GM19193 (cell line): Measurements from ENCODE around the gene CLDN20.

Source experiments
- POLR2A ChIP-seq: IDR thresholded peaks from 4 replicates; pipeline ENCODE4 v1.6.1; 2011; ENCODE audit not compliant: insufficient read depth, insufficient read length; ENCODE audit errors: extremely low read depth

The CLDN20 gene

GRCh38 chr6:155240905-155241600 is 22.8 kb upstream of the CLDN20 start:
- TF ChIP-seq POLR2A, result no peak

- no peak for TF ChIP-seq POLR2A
Observed at GRCh38 chr6:155241966-155242365, 21.8 kb upstream of the CLDN20 start.

DNA sequence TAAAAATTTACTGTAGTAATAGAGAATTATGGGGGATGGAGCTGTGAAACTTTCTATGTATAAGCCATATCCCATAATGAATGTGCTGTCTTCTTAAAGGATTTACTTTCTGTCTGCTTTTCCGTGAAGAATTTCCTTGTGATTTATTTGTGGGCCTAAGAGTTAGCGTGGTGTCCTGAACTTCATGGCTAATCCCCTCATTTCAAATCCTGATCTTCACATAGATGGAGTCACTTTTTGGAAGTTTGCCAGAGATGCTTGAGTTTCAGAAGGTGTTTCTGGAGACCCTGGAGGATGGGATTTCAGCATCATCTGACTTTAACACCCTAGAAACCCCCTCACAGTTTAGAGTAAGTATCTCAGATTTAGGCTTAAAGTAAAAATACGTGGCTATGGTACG is 19.4 kb upstream of the CLDN20 start:
- TF ChIP-seq POLR2A, result no peak

- TF ChIP-seq POLR2A, result no peak
Observed at GRCh38 chr6:155245193-155245592, 18.6 kb upstream of the CLDN20 start.

DNA sequence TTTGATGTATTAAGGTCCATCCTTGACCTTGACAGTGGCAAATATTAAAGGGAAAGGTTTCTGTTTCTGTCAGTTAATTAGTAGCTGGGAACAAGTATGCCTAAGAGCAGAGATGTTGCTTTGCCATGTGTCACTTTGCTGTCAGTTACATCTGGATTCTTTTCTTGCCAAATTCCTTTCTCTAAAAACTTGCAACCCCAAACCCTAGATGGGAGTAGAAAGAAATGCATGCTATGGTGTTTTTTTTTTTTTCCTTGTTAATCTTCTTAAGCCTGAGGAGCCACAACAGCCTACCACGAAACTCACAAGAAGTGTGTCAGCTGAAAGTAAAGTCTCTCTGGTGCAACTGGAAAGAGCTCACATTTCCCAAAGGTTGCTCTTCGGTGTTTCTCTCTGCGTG is 18.0 kb upstream of the CLDN20 start:
- TF ChIP-seq POLR2A, result no peak

GRCh38 chr6:155246825-155247224 is 17.0 kb upstream of the CLDN20 start:
- TF ChIP-seq POLR2A, result peak; percentile 7

DNA sequence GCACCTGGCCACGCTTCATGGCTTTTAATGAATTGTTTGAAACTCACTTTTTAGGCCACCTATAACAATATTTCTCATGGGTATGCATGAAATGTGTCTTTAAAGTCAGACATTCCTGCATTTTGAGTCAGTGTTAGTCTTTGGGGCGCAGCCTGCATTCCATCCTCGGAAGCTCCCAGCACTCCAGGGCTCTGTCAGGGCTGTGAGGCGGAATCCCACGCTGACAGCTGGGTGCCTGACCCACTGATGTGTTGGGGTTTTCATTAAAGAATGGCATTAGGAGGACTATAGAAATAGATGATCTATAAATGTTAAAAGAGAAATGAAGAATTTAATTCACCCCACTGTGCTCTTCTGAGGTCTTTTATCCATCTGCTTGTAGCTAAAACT is 16.2 kb upstream of the CLDN20 start:
- TF ChIP-seq POLR2A, result no peak

DNA sequence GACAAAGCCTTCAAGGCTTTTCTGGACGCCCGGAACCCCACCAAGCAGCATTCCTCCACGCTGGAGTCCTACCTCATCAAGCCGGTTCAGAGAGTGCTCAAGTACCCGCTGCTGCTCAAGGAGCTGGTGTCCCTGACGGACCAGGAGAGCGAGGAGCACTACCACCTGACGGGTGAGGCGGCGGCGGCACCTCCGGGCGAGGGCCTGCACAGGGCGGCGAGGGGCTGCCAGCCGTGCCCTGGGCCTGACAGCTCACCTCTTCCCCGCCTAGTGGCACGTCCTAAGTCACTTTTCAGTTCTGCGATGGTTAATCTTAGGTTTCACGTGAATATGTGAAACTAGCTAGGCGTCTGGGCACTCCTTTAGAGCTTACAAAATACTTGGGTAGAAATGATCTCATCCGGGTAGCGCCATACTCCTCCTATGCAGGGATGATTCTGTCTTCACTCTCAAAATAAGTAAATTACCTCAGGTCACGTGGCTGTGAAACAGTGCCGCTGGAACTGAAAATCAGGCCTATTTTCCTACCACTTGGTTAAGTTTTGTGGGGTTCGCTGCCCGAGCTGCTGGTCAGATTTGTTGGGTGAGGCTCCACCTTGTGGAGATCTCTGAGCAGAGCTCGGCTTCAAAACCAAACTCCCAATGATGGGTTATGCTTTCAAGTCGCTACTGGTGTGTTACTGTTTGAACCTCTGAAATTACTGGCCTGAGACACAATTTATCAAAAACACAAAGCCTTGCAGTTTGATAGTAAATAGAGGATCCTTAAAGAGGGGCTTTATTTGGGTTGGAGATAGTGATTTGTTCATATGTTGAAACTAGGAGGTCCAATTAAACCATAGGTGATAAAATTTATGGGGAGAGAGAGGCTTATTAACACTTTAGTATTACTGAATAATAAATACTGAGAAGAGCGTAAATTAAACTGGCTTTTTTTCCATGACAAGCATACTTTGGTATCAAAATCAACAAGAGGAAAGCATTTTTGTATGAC is 15.5 kb upstream of the CLDN20 start:
- TF ChIP-seq POLR2A, result no peak

DNA sequence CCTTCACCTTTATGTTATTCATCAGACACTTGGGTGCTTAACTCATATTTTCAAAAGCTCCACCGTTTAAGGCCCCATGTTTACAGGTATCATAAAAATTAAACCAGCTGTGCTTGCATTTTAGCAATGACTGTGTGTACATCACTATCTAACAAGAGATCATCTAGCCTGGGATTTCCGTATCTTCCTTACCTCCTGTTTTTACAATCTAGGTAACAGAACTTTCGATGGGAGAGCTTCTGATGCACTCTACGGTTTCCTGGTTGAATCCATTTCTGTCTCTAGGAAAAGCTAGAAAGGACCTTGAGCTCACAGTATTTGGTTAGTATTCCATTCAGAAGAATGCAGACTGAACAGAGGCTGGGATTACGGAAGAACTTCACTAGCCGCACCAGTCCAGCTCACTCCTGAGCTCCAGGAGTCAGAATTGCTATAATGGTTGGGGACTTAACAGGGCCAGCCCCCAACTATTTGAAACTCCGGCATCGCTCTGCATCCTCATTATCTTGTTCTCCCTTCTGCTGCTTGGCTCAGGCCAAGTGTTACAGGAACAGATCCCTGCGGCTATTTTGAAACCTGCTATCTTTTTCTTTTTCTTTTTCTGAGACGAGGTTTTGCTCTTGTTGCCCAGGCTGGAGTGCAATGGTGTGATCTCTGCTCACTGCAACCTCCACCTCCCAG is 13.0 kb upstream of the CLDN20 start:
- no peak for TF ChIP-seq POLR2A

DNA sequence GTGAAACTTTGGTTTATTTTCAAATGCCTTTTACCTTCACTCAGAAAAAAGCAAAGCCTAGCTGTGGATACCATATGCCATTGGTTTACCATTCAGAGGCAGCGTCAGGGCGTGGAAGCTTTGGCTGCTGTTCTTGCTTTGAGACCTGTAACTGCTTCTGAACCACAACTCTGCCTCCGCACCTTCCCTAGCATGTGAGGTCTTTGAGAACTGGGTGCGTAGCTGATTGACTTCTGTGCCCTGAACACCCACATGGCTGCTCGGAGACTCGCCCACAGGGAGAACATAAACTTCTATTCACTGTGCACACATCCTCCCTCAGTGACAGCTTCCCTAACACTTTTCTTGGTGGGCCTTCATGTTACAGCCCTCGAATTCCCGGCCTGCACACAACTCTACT is 11.2 kb upstream of the CLDN20 start:
- no peak for TF ChIP-seq POLR2A

DNA sequence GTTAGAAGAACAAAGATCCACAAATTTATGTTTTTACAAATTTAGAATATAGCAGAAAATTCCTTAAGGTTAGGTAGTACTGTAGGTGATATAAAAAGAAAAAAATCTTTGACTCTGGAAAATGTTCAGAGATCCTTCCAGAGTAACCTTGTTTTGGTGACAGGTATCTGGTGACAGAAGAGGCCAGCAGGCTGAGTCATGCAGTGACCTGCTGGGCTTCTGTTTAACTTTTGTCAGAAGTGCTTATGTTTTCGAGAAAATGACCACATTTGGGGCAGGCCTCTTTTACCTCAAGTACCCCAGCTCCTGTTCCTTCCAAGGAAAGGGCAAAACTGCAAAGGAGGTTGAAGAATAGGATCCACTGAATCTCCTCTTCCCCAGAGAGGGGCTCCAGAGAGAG is 10.5 kb upstream of the CLDN20 start:
- no peak for TF ChIP-seq POLR2A

DNA sequence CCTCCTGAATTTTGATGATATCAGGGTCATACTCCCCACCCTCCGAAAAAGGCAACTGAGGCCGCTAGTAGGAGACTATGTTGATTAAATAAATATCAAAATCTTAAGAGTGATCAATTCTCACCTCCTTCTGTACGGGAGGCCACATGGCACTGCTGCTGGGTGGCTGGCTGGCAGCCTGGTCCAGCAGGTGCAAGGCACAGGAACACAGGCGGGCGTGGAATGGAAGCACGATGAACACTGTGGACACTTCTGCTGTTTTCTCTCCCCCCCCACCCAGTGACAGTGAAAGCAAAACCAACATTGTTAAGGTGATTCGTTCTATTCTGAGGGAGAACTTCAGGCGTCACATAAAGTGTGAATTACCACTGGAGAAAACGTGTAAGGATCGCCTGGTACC is 9.7 kb upstream of the CLDN20 start:
- no peak for TF ChIP-seq POLR2A

GRCh38 chr6:155256122-155256795 is 7.6 kb upstream of the CLDN20 start:
- TF ChIP-seq POLR2A, result no peak

DNA sequence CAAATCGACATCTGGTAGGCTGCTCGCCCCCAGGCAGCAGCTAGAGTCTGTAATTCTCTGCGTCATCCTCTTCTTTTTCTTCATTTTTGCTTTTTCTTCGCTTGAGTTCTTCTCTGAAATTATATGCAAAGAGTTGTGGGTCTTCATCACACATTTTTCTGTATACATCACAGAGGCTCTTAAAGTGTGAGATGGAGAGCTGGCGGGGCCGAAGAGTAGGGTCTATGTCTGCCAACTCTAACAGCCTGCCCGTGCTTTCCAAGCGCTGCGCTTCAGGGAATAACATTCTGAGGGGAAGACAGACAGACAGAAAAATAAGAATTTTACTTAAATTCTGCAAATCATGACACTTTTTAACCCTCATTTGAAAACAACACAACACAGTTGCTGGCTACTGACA is 6.0 kb upstream of the CLDN20 start:
- TF ChIP-seq POLR2A, result no peak

DNA sequence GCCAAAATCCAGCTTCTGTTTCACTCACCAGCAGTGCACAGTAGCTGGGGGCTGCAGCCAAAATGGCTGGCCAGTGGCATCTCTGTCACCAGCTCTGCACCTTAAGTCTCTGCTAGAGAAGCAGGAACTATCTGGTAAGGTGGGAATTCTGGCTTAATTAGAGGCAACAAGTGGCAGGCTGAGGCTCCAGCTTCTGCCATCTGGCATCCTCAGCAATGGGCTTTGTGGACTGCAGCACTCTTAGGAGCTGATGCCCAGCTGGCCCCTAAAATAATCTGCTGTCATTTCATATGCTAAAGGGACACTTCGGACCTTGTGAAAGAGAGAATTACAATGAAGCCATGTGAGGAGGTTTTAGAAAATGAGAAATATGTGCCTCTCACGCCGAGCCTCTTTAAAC is 4.6 kb upstream of the CLDN20 start:
- TF ChIP-seq POLR2A, result no peak

DNA sequence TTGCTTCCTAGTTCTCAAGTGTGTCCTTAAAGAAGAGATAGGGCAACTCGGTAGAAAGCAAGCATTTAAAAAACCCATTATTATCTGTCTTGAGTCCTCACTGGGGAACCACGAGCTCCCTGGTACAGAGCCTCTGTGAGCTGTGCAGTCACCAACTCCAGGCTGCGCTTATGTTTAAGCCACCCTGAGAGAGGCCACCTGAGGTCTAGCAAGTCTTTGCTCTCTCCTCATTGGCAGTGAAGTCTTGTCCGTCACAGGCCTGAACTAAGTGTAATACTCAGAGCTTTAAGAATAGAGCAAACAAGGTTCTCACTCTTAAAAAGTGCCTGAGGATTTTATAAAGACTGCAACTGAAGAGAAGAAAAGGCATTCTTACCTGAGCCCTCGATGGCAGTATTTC is 3.9 kb upstream of the CLDN20 start:
- no peak for TF ChIP-seq POLR2A

DNA sequence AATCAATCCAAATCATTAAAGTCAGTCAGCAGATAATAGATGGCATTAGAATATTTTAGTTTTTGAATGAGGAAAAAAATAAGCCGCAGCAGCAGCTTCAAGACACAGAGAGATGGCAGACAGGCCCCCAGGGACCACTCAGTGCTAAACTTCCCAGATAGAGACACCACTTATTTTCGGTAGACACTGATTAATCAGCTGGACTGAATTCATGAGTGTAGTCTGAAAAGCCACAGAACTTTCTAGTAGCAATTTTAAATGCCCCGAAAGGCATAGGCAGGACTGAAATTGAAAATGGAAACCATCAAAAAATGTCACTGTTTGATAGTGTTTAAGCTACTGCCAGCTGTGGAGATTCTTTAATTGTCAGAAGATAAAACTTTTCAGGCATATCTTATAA is 3.1 kb upstream of the CLDN20 start:
- TF ChIP-seq POLR2A, result no peak
